OCI-LY1 (cell line): ENCODE measurements around the gene NSD2.

ENCODE experiments used
- EZH2 ChIP-seq: fragments of 200-600 bp; sonication (generic), shearing (Covaris generic); IDR thresholded peaks from 2 replicates; pipeline ENCODE4 v1.8.0; 2017; ENCODE audit warnings: borderline replicate concordance, mixed run types, mild to moderate bottlenecking, antibody characterized with exemption, low read length, moderate library complexity, mixed read lengths
- TF ChIP-seq, protein P1 (sequence below): fragments of 200-600 bp; sonication (generic), shearing (Covaris generic); IDR thresholded peaks from 2 replicates; pipeline ENCODE4 v1.5.1; 2017; ENCODE audit warnings: mild to moderate bottlenecking, antibody characterized with exemption, low read length, moderate library complexity, mixed read lengths

DNA sequence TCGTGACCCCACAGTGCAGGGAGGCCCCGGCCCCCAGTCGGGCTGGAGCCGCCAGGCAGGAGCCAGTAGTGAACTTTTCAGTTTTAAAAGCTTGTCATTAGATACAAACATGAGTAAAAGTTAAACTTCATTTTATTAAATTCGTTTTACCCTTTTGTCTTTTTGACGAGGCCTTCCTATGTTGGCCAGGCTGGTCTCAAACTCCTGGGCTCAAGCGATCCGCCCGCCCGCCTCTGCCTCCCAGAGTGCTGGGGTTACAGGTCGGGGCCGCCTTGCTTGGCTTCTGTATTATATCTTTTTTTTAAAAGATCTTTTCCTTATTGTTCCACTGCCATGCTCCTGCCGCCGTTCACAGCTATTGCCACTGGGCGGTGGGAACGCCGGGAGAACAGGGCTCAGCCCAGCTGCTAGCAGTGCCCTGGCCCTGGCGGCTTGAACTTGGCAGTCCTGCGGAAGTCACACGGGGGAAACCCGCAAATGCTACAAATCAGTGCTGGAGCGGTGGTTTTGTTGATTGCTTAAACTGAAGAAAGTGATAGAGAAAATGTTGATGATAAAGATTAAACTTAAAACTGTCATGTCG, 138.5 kb downstream of the NSD2 start:
- no peak for TF ChIP-seq EZH2
- TF ChIP-seq, protein P1, sequence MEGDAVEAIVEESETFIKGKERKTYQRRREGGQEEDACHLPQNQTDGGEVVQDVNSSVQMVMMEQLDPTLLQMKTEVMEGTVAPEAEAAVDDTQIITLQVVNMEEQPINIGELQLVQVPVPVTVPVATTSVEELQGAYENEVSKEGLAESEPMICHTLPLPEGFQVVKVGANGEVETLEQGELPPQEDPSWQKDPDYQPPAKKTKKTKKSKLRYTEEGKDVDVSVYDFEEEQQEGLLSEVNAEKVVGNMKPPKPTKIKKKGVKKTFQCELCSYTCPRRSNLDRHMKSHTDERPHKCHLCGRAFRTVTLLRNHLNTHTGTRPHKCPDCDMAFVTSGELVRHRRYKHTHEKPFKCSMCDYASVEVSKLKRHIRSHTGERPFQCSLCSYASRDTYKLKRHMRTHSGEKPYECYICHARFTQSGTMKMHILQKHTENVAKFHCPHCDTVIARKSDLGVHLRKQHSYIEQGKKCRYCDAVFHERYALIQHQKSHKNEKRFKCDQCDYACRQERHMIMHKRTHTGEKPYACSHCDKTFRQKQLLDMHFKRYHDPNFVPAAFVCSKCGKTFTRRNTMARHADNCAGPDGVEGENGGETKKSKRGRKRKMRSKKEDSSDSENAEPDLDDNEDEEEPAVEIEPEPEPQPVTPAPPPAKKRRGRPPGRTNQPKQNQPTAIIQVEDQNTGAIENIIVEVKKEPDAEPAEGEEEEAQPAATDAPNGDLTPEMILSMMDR, result no peak
